GM21717 (cell line): ENCODE measurements around the gene TRPM3.
"Not testable (repeated sequence)": the region's sequence is repeated elsewhere in the genome, so short reads cannot be mapped to it uniquely, and the experiment has no call there.

ENCODE experiments used
- ATAC-seq: cut with Tn5 transposase; IDR thresholded peaks from one replicate; pipeline ENCODE4 v1.9.1; 2021; ENCODE audit warnings: mild to moderate bottlenecking, moderate library complexity; ENCODE audit not compliant: unreplicated experiment

The TRPM3 gene

GRCh38 chr9:70773579-70773978 lies 347.8 kb downstream of the TRPM3 start:
- ATAC-seq: no peak

GRCh38 chr9:70772601-70773000 lies 348.8 kb downstream of the TRPM3 start:
- ATAC-seq: no peak

GRCh38 chr9:70765946-70766345 lies 355.5 kb downstream of the TRPM3 start:
- ATAC-seq: no peak

- ATAC-seq: no peak
Measured at GRCh38 chr9:70761139-70761670, 360.2 kb downstream of the TRPM3 start.

- no peak for ATAC-seq
Measured at GRCh38 chr9:70760228-70760627, 361.2 kb downstream of the TRPM3 start.

GRCh38 chr9:70753311-70753710 lies 368.1 kb downstream of the TRPM3 start:
- no peak for ATAC-seq

GRCh38 chr9:70749066-70749465 lies 372.4 kb downstream of the TRPM3 start:
- no peak for ATAC-seq

GRCh38 chr9:70747261-70747718 lies 374.1 kb downstream of the TRPM3 start:
- ATAC-seq: no peak

- ATAC-seq: no peak
Measured at GRCh38 chr9:70746760-70747159, 374.7 kb downstream of the TRPM3 start.

GRCh38 chr9:70746316-70746715 lies 375.1 kb downstream of the TRPM3 start:
- no peak for ATAC-seq

GRCh38 chr9:70724794-70725193 lies 396.6 kb downstream of the TRPM3 start:
- not testable (repeated sequence) for ATAC-seq

- not testable (repeated sequence) for ATAC-seq
Measured at GRCh38 chr9:70724025-70724424, 397.4 kb downstream of the TRPM3 start.

- not testable (repeated sequence) for ATAC-seq
Measured at GRCh38 chr9:70706797-70707196, 414.6 kb downstream of the TRPM3 start.

- no peak for ATAC-seq
Measured at GRCh38 chr9:70701163-70701562, 420.3 kb downstream of the TRPM3 start.

- no peak for ATAC-seq
Measured at GRCh38 chr9:70696694-70697335, 424.6 kb downstream of the TRPM3 start.

- ATAC-seq: no peak
Measured at GRCh38 chr9:70694758-70695157, 426.7 kb downstream of the TRPM3 start.

- ATAC-seq: no peak
Measured at GRCh38 chr9:70693186-70693585, 428.2 kb downstream of the TRPM3 start.

- no peak for ATAC-seq
Measured at GRCh38 chr9:70692431-70692830, 429.0 kb downstream of the TRPM3 start.

GRCh38 chr9:70688704-70689103 lies 432.7 kb downstream of the TRPM3 start:
- no peak for ATAC-seq

- ATAC-seq: no peak
Measured at GRCh38 chr9:70683841-70684240, 437.6 kb downstream of the TRPM3 start.

GRCh38 chr9:70682298-70682697 lies 439.1 kb downstream of the TRPM3 start:
- no peak for ATAC-seq

GRCh38 chr9:70679845-70680244 lies 441.6 kb downstream of the TRPM3 start:
- no peak for ATAC-seq

GRCh38 chr9:70678153-70678552 lies 443.3 kb downstream of the TRPM3 start:
- ATAC-seq: no peak
